Stimulated activated CD8-positive, alpha-beta memory T cell treated with anti-CD3 and anti-CD28 coated beads, Interleukin-2, amount 100 ng/mL, for 1 hour (primary cell): Measurements from ENCODE around the gene KCNQ2.
"Not testable (repeated sequence)": the region's sequence is repeated elsewhere in the genome, so short reads cannot be mapped to it uniquely, and the experiment has no call there.

ENCODE experiments used
- DNase-seq, 2 donors: peaks; one replicate each; pipeline ENCODE4 v3.0.0-alpha.2; 2020; ENCODE audit warnings: low read depth in 2 of 2

KCNQ2 gene

GRCh38 chr20:63490416-63490815, 18.0 kb upstream of the KCNQ2 start:
- DNase-seq = no peak

- DNase-seq = no peak
Measured at GRCh38 chr20:63488315-63489251, 16.1 kb upstream of the KCNQ2 start.

- DNase-seq = no peak
Measured at GRCh38 chr20:63487781-63488241, 15.4 kb upstream of the KCNQ2 start.

GRCh38 chr20:63487116-63487764, 14.8 kb upstream of the KCNQ2 start:
- DNase-seq = no peak

- no peak for DNase-seq
Measured at GRCh38 chr20:63486300-63486855, 13.9 kb upstream of the KCNQ2 start.

GRCh38 chr20:63484651-63485403, 12.4 kb upstream of the KCNQ2 start:
- DNase-seq = no peak

GRCh38 chr20:63484236-63484635, 11.8 kb upstream of the KCNQ2 start:
- DNase-seq = no peak

- no peak for DNase-seq
Measured at GRCh38 chr20:63483834-63484233, 11.4 kb upstream of the KCNQ2 start.

GRCh38 chr20:63482021-63482587, 9.6 kb upstream of the KCNQ2 start:
- no peak for DNase-seq

- DNase-seq = no peak
Measured at GRCh38 chr20:63481503-63481902, 9.0 kb upstream of the KCNQ2 start.

GRCh38 chr20:63479695-63480419, 7.4 kb upstream of the KCNQ2 start:
- DNase-seq = not testable (repeated sequence)

- DNase-seq = no peak
Measured at GRCh38 chr20:63478346-63479302, 6.2 kb upstream of the KCNQ2 start.

GRCh38 chr20:63477944-63478343, 5.5 kb upstream of the KCNQ2 start:
- DNase-seq = no peak

GRCh38 chr20:63477061-63477616, 4.7 kb upstream of the KCNQ2 start:
- no peak for DNase-seq

- no peak for DNase-seq
Measured at GRCh38 chr20:63475209-63475608, 2.8 kb upstream of the KCNQ2 start.

GRCh38 chr20:63473555-63474449, 1.3 kb upstream of the KCNQ2 start:
- DNase-seq = no peak

- DNase-seq = no peak
Measured at GRCh38 chr20:63472862-63473390, 471 bp upstream of the KCNQ2 start.

- no peak for DNase-seq
Measured at GRCh38 chr20:63471717-63471980, 806 bp downstream of the KCNQ2 start.
